ENCODE measurements around the gene ILRUN. TPM values are rescaled to one million over a fixed set of nuclear protein-coding genes. Genes with fewer than 3 reads are reported as not detected.
"Not testable (repeated sequence)": the region's sequence is repeated elsewhere in the genome, so short reads cannot be mapped to it uniquely, and the experiment has no call there.

Gene ILRUN
- total RNA-seq, 1 donor from 2014 or later = 132 TPM

GRCh38 chr6:34656378-34657036, 40.1 kb downstream of the ILRUN start:
- peak overlapping the region; percentile 92 for H3K27ac ChIP-seq (replicated peaks)
- intact Hi-C loops (cut with micrococcal nuclease) = no loop called here
- no peaks in the 10 kb centered on the region for H3K27me3 ChIP-seq (ENCODE audit: low read depth)
- no peak for DNase-seq
- H3K9me3 ChIP-seq (replicated peaks) = no peaks in the 10 kb centered on the region
- H3K4me3 ChIP-seq = peak overlapping the region; percentile 59
- TF ChIP-seq CTCF (IDR thresholded peaks at IDR 0.05; ENCODE audit: borderline replicate concordance) = no peak
- peaks cover 74% of the 10 kb centered on the region for H3K4me1 ChIP-seq
- peaks cover 23% of the 10 kb centered on the region for H3K36me3 ChIP-seq

GRCh38 chr6:34655876-34656377, 40.6 kb downstream of the ILRUN start:
- intact Hi-C loops (cut with micrococcal nuclease); DNase-seq; H3K9me3 ChIP-seq (replicated peaks); H3K27me3 ChIP-seq (ENCODE audit: low read depth): not testable (repeated sequence)
- Histone ChIP-seq H3K4me3 (peak overlapping the region; percentile 59), H3K27ac (replicated peaks) (peak overlapping the region; percentile 92), H3K4me1 (peaks cover 73% of the 10 kb centered on the region), H3K36me3 (peaks cover 23% of the 10 kb centered on the region)

- no peak for DNase-seq
- Histone ChIP-seq H3K4me1 (peaks cover 68% of the 10 kb centered on the region), H3K27me3 (ENCODE audit: low read depth) (no peaks in the 10 kb centered on the region), H3K4me3 (no peak overlapping the region), H3K36me3 (peaks cover 23% of the 10 kb centered on the region), H3K9me3 (replicated peaks) (no peaks in the 10 kb centered on the region), H3K27ac (replicated peaks) (peak overlapping the region; percentile 92)
- no peak for TF ChIP-seq CTCF (IDR thresholded peaks at IDR 0.05; ENCODE audit: borderline replicate concordance)
- intact Hi-C loops (cut with micrococcal nuclease) = no loop called here
Measured at GRCh38 chr6:34654061-34654710, 42.4 kb downstream of the ILRUN start.

- no peaks in the 10 kb centered on the region for H3K27me3 ChIP-seq (ENCODE audit: low read depth)
- no peak overlapping the region for H3K27ac ChIP-seq (replicated peaks)
- TF ChIP-seq CTCF (IDR thresholded peaks at IDR 0.05; ENCODE audit: borderline replicate concordance) = no peak
- H3K4me1 ChIP-seq = peaks cover 68% of the 10 kb centered on the region
- H3K4me3 ChIP-seq = no peak overlapping the region
- peaks cover 23% of the 10 kb centered on the region for H3K36me3 ChIP-seq
- intact Hi-C loops (cut with micrococcal nuclease) = no loop called here
- no peaks in the 10 kb centered on the region for H3K9me3 ChIP-seq (replicated peaks)
- no peak for DNase-seq
Measured at GRCh38 chr6:34652263-34652662, 44.3 kb downstream of the ILRUN start.

- H3K27ac ChIP-seq (replicated peaks) = no peak overlapping the region
- no peak overlapping the region for H3K4me3 ChIP-seq
- intact Hi-C loops (cut with micrococcal nuclease) = no loop called here
- no peaks in the 10 kb centered on the region for H3K9me3 ChIP-seq (replicated peaks)
- no peaks in the 10 kb centered on the region for H3K27me3 ChIP-seq (ENCODE audit: low read depth)
- TF ChIP-seq CTCF (IDR thresholded peaks at IDR 0.05; ENCODE audit: borderline replicate concordance) = no peak
- no peak for DNase-seq
- peaks cover 32% of the 10 kb centered on the region for H3K36me3 ChIP-seq
- peaks cover 68% of the 10 kb centered on the region for H3K4me1 ChIP-seq
Measured at GRCh38 chr6:34650823-34651222, 45.7 kb downstream of the ILRUN start.

- intact Hi-C loops (cut with micrococcal nuclease); H3K27ac ChIP-seq (replicated peaks): not testable (repeated sequence)
- H3K36me3 ChIP-seq = peaks cover 37% of the 10 kb centered on the region
Measured at GRCh38 chr6:34650232-34650631, 46.3 kb downstream of the ILRUN start.

More at GRCh38 chr6:34650232-34650631, 46.3 kb downstream of the ILRUN start:
- not testable (repeated sequence) for H3K9me3 ChIP-seq (replicated peaks); H3K4me3 ChIP-seq; H3K27me3 ChIP-seq (ENCODE audit: low read depth); DNase-seq
- H3K4me1 ChIP-seq = peaks cover 64% of the 10 kb centered on the region
